Panc1 (cell line): ENCODE results near the gene LARP1. TPM values are rescaled to one million over a fixed set of nuclear protein-coding genes. Genes with fewer than 3 reads are reported as not detected.

Experiments
- ATAC-seq: fragments of 200-7000 bp; cut with Tn5 transposase; 2 replicates; pipeline ENCODE4 v1.9.1; 2020; ENCODE audit warnings: mild to moderate bottlenecking, moderate library complexity
- BruUV-seq: library from RNA; stranded (reverse); fragments of 400-500 nt; replicated peaks from 2 replicates; lab custom pipeline; 2021; lab: Mats Ljungman, UMichigan
- CTCF ChIA-PET: fragments of 300-600 bp; sonication (Branson Sonifier 250); formaldehyde crosslinking; loops from one replicate; lab custom pipeline; 2022; ENCODE audit warnings: antibody characterized with exemption; lab: Charles Lee
- POLR2A ChIA-PET: fragments of 300-600 bp; sonication (Branson Sonifier 250); formaldehyde crosslinking; loops from one replicate; lab custom pipeline; 2022; ENCODE audit warnings: antibody characterized with exemption; lab: Charles Lee
- DNase-seq: peaks from one replicate; pipeline ENCODE4 v3.0.0-alpha.2; 2010; ENCODE audit warnings: low read depth, low spot score
- H3K27ac ChIP-seq: 2 replicates; pipeline ENCODE4 v1.5.1; 2011; ENCODE audit warnings: mild to moderate bottlenecking, low read length, inconsistent platforms
- H3K27me3 ChIP-seq: fragments of 200-500 bp; sonication (Bioruptor generic); 2 replicates; pipeline ENCODE4 v1.6.0; 2014; ENCODE audit warnings: low read length, inconsistent platforms; ENCODE audit not compliant: control insufficient read depth, insufficient read depth
- H3K36me3 ChIP-seq: fragments of 200-500 bp; sonication (Bioruptor generic); 2 replicates; pipeline ENCODE4 v1.5.1; 2014; ENCODE audit warnings: inconsistent platforms, mild to moderate bottlenecking, low read length, moderate library complexity; ENCODE audit not compliant: control insufficient read depth, insufficient read depth
- H3K4me1 ChIP-seq: 2 replicates; pipeline ENCODE4 v1.5.1; 2011; ENCODE audit warnings: inconsistent platforms, mild to moderate bottlenecking, low read length, moderate library complexity; ENCODE audit not compliant: control insufficient read depth, insufficient read depth
- H3K4me3 ChIP-seq, 2 experiments: 2 replicates each; pipeline ENCODE4 v1.5.1; 2011 to 2012; ENCODE audit warnings: low read depth in 2 of 2, low read length in 2 of 2, mild to moderate bottlenecking in 2 of 2, inconsistent platforms in 1 of 2, moderate library complexity in 1 of 2
- H3K9me3 ChIP-seq: fragments of 200-500 bp; sonication (Bioruptor generic); 2 replicates; pipeline ENCODE4 v1.5.1; 2014; ENCODE audit warnings: low read depth, mild to moderate bottlenecking, inconsistent platforms, low read length, moderate library complexity; ENCODE audit not compliant: control insufficient read depth, insufficient read depth
- POLR2AphosphoS5 ChIP-seq: IDR thresholded peaks from 2 replicates; pipeline ENCODE4 v1.6.1; 2012; ENCODE audit warnings: mild to moderate bottlenecking, low read depth, low read length, moderate library complexity
- SIN3A ChIP-seq: IDR thresholded peaks from 2 replicates; pipeline ENCODE4 v1.6.1; 2012; ENCODE audit warnings: low read depth, mild to moderate bottlenecking, low read length, moderate library complexity, borderline replicate concordance; ENCODE audit not compliant: insufficient read depth
- TCF7L2 ChIP-seq: IDR thresholded peaks from 2 replicates; pipeline ENCODE4 v1.6.1; 2011; ENCODE audit warnings: mild to moderate bottlenecking, low read depth, low read length, inconsistent platforms
- in situ Hi-C: cut with HindIII; loops from 2 replicates; pipeline ENCODE4 v1.10.0; 2016; ENCODE audit warnings: low sequenced_read_pairs, low pct_unique_long_range_greater_than_20kb
- intact Hi-C: fragments of 100-400 bp; cut with micrococcal nuclease; formaldehyde crosslinking; loops from one replicate; pipeline ENCODE4 v1.10.0; 2022; ENCODE audit not compliant: unreplicated experiment
- total RNA-seq: library from RNA; stranded (reverse); gene quantifications from one replicate; pipeline ENCODE4 v1.2.1, GENCODE V29; 2021; ENCODE audit not compliant: unreplicated experiment
- TF ChIP-seq, protein P1 (sequence below): fragments of 450-650 bp; IDR thresholded peaks from 2 replicates; pipeline ENCODE4 v1.5.1; 2017; ENCODE audit warnings: mild to moderate bottlenecking
- TF ChIP-seq, protein P2 (sequence below), 2 experiments: IDR thresholded peaks; 2 replicates each; pipeline ENCODE4 v1.6.1; 2011 to 2012; ENCODE audit warnings: low read depth in 2 of 2, control low read depth in 1 of 2, low read length in 1 of 2, mild to moderate bottlenecking in 1 of 2, moderate library complexity in 1 of 2; ENCODE audit not compliant: insufficient read depth in 1 of 2

Gene LARP1
- total RNA-seq, 1 experiment from 2014 or later, result 325 TPM

- ChIA-PET CTCF (no interaction called here), POLR2A (no interaction called here)
- Histone ChIP-seq H3K4me3 (no peak overlapping the region), H3K27me3 (no peaks in the 10 kb centered on the region), H3K36me3 (no peaks in the 10 kb centered on the region), H3K9me3 (no peaks in the 10 kb centered on the region), H3K27ac (no peak overlapping the region), H3K4me1 (peaks cover 43% of the 10 kb centered on the region)
- DNase-seq (no peak), ATAC-seq (no peak)
- TF ChIP-seq TCF7L2, result no peak
- TF ChIP-seq SIN3A, result no peak
- TF ChIP-seq, protein P1, sequence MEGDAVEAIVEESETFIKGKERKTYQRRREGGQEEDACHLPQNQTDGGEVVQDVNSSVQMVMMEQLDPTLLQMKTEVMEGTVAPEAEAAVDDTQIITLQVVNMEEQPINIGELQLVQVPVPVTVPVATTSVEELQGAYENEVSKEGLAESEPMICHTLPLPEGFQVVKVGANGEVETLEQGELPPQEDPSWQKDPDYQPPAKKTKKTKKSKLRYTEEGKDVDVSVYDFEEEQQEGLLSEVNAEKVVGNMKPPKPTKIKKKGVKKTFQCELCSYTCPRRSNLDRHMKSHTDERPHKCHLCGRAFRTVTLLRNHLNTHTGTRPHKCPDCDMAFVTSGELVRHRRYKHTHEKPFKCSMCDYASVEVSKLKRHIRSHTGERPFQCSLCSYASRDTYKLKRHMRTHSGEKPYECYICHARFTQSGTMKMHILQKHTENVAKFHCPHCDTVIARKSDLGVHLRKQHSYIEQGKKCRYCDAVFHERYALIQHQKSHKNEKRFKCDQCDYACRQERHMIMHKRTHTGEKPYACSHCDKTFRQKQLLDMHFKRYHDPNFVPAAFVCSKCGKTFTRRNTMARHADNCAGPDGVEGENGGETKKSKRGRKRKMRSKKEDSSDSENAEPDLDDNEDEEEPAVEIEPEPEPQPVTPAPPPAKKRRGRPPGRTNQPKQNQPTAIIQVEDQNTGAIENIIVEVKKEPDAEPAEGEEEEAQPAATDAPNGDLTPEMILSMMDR, result no peak
- no peak for TF ChIP-seq POLR2AphosphoS5
- TF ChIP-seq, protein P2, sequence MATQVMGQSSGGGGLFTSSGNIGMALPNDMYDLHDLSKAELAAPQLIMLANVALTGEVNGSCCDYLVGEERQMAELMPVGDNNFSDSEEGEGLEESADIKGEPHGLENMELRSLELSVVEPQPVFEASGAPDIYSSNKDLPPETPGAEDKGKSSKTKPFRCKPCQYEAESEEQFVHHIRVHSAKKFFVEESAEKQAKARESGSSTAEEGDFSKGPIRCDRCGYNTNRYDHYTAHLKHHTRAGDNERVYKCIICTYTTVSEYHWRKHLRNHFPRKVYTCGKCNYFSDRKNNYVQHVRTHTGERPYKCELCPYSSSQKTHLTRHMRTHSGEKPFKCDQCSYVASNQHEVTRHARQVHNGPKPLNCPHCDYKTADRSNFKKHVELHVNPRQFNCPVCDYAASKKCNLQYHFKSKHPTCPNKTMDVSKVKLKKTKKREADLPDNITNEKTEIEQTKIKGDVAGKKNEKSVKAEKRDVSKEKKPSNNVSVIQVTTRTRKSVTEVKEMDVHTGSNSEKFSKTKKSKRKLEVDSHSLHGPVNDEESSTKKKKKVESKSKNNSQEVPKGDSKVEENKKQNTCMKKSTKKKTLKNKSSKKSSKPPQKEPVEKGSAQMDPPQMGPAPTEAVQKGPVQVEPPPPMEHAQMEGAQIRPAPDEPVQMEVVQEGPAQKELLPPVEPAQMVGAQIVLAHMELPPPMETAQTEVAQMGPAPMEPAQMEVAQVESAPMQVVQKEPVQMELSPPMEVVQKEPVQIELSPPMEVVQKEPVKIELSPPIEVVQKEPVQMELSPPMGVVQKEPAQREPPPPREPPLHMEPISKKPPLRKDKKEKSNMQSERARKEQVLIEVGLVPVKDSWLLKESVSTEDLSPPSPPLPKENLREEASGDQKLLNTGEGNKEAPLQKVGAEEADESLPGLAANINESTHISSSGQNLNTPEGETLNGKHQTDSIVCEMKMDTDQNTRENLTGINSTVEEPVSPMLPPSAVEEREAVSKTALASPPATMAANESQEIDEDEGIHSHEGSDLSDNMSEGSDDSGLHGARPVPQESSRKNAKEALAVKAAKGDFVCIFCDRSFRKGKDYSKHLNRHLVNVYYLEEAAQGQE (IDR thresholded peaks at IDR 0.05; ENCODE audit: insufficient read depth in 1 of 2, low read depth in 2 of 2, low read length in 1 of 2), result no peak
- intact Hi-C loops (no loop called here), in situ Hi-C loops (no loop called here)
- TSS peak; percentile 47 for BruUV-seq
These were observed 18.1 kb downstream of the LARP1 start for GRCh38 chr5:154773326-154773725.

- no peak for DNase-seq
- Histone ChIP-seq H3K36me3 (no peaks in the 10 kb centered on the region), H3K4me3 (no peak overlapping the region), H3K27ac (no peak overlapping the region), H3K4me1 (peaks cover 40% of the 10 kb centered on the region), H3K9me3 (no peaks in the 10 kb centered on the region), H3K27me3 (no peaks in the 10 kb centered on the region)
- in situ Hi-C loops (no loop called here), intact Hi-C loops (no loop called here)
- TF ChIP-seq, protein P2 (IDR thresholded peaks at IDR 0.05; ENCODE audit: insufficient read depth in 1 of 2, low read depth in 2 of 2, low read length in 1 of 2), result no peak
- TF ChIP-seq, protein P1, result no peak
- TF ChIP-seq POLR2AphosphoS5, result no peak
- TF ChIP-seq SIN3A, result no peak
- no peak for TF ChIP-seq TCF7L2
- ChIA-PET CTCF (no interaction called here), POLR2A (no interaction called here)
- no TSS peak for BruUV-seq
- no peak for ATAC-seq
These were observed 21.0 kb downstream of the LARP1 start for GRCh38 chr5:154776167-154776566.
